ENCODE data around the gene TOX2. TPM values are rescaled to one million over a fixed set of nuclear protein-coding genes. Genes with fewer than 3 reads are reported as not detected.

Gene TOX2
- total and polyA plus RNA-seq, 5 donors from 2014 or later = 2.0 to 9.2 (median 3.4) TPM

DNA sequence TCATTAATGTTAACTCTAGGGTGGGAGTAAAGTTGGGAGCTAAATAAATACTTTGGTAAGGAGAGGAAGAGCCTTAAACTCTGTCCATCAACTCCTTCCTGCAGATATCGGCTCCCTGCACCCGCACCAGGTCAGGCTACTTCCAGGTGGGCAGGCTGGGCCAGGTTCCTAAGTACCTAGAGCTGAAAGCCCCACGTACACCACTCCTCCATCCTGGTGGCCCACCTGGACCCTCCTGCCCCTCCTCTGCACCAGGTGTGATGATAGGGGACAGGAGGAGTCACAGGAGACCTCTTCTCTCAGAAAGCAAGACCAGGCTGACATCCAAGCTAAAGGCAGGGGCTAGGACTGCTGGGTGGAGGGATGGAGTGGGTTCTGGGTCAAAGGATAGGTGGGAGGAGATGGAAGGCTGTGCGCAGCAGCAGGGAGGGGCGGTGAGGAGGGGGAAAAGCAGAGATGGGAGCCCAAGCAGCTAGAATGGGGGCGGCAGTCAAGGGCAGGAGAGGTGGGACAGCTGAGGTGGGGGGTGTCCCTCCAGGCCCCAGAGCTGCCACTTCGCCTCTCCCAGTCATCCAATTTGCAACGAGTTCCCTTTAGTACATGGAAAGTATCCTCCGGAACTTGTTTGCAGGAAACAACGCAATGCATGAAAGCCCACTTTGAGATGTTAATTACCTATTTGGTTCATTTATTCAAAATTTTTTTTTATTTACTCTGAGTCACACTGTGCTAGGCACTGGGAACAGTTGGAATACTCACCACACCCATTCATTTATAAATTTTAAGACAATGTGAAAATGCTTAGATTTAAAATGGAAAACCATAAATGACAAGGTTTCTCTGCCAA is 15.2 kb upstream of the TOX2 start:
- Mint-ChIP-seq H3K36me3 (no peaks in the 10 kb centered on the region), H3K27ac (no peak overlapping the region), H3K27me3 (peaks cover 12% of the 10 kb centered on the region), H3K4me1 (no peaks in the 10 kb centered on the region), H3K4me3 (no peak overlapping the region), H3K9me3 (peaks cover 0 to 1% (median 0%) of the 10 kb centered on the region in 7 donors)
- Histone ChIP-seq H3K36me3 (ENCODE audit: control insufficient read depth, insufficient read depth, low read length) (no peaks in the 10 kb centered on the region), H3K4me1 (ENCODE audit: control insufficient read depth, insufficient read depth, low read length, poor library complexity, severe bottlenecking) (no peaks in the 10 kb centered on the region), H3K4me3 (ENCODE audit: low read depth, low read length) (no peak overlapping the region), H3K9me3 (ENCODE audit: control insufficient read depth in 2 of 2, low read length in 2 of 2) (peaks cover 0 to 2% of the 10 kb centered on the region in 2 experiments), H3K27ac (ENCODE audit: insufficient read depth, low read length, poor library complexity, severe bottlenecking) (no peak overlapping the region), H3K27me3 (ENCODE audit: control insufficient read depth, insufficient read depth, low read length) (no peaks in the 10 kb centered on the region)
- DNase-seq (no peak), ATAC-seq (ENCODE audit: low read depth in 2 of 2) (no peak)

DNA sequence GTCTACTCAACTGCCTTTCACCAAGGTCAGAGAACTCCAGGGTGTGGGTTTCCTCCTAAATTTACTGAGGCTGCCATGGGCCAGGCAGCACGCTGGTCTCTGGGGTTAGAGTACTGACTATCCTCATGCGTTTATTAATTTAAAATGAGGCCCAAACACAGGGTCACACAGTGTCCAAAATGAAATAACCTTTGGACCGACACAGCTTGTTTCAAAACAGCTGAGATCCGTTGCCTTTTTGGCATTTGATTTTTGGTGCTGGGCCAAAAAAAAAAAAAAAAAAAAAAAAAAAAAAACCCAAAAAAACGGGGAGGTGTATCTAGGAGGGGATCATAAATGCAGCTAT is 14.6 kb upstream of the TOX2 start:
- Mint-ChIP-seq H3K27ac (no peak overlapping the region), H3K4me3 (no peak overlapping the region), H3K9me3 (peaks cover 0 to 1% (median 0%) of the 10 kb centered on the region in 7 donors), H3K36me3 (no peaks in the 10 kb centered on the region), H3K27me3 (peaks cover 12% of the 10 kb centered on the region), H3K4me1 (no peaks in the 10 kb centered on the region)
- Histone ChIP-seq H3K36me3 (ENCODE audit: control insufficient read depth, insufficient read depth, low read length) (no peaks in the 10 kb centered on the region), H3K27me3 (ENCODE audit: control insufficient read depth, insufficient read depth, low read length) (no peaks in the 10 kb centered on the region), H3K4me1 (ENCODE audit: control insufficient read depth, insufficient read depth, low read length, poor library complexity, severe bottlenecking) (no peaks in the 10 kb centered on the region), H3K4me3 (ENCODE audit: low read depth, low read length) (no peak overlapping the region), H3K9me3 (ENCODE audit: control insufficient read depth in 2 of 2, low read length in 2 of 2) (peaks cover 0 to 2% of the 10 kb centered on the region in 2 experiments), H3K27ac (ENCODE audit: insufficient read depth, low read length, poor library complexity, severe bottlenecking) (no peak overlapping the region)
- no peak for ATAC-seq (ENCODE audit: low read depth in 2 of 2)
- DNase-seq = no peak

DNA sequence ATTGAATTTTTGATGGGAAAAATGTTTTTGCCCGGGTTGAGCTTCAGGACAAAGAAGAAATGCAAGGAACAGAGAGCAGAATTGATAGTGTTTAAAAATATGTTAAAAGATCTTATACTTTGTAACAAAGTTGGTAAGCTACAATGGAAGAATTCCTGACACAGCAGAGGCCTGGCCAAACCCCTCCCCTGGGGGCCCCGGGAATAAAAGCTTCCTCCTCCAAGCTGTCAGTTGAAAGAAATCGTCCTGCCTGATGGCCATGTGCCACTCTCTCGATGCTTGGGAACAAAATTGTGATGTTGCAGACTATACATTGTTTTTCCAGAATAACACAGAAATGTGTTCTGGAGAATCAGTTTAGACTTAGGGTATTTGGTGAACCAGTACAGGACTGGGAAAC is 14.2 kb upstream of the TOX2 start:
- Mint-ChIP-seq H3K27me3 (peaks cover 12% of the 10 kb centered on the region), H3K36me3 (no peaks in the 10 kb centered on the region), H3K4me3 (no peak overlapping the region), H3K9me3 (peaks cover 0 to 1% (median 0%) of the 10 kb centered on the region in 7 donors), H3K27ac (no peak overlapping the region), H3K4me1 (no peaks in the 10 kb centered on the region)
- Histone ChIP-seq H3K27ac (ENCODE audit: insufficient read depth, low read length, poor library complexity, severe bottlenecking) (no peak overlapping the region), H3K4me1 (ENCODE audit: control insufficient read depth, insufficient read depth, low read length, poor library complexity, severe bottlenecking) (no peaks in the 10 kb centered on the region), H3K4me3 (ENCODE audit: low read depth, low read length) (no peak overlapping the region), H3K36me3 (ENCODE audit: control insufficient read depth, insufficient read depth, low read length) (no peaks in the 10 kb centered on the region), H3K9me3 (ENCODE audit: control insufficient read depth in 2 of 2, low read length in 2 of 2) (peaks cover 0 to 2% of the 10 kb centered on the region in 2 experiments), H3K27me3 (ENCODE audit: control insufficient read depth, insufficient read depth, low read length) (no peaks in the 10 kb centered on the region)
- DNase-seq = no peak
- ATAC-seq (ENCODE audit: low read depth in 2 of 2) = no peak

DNA sequence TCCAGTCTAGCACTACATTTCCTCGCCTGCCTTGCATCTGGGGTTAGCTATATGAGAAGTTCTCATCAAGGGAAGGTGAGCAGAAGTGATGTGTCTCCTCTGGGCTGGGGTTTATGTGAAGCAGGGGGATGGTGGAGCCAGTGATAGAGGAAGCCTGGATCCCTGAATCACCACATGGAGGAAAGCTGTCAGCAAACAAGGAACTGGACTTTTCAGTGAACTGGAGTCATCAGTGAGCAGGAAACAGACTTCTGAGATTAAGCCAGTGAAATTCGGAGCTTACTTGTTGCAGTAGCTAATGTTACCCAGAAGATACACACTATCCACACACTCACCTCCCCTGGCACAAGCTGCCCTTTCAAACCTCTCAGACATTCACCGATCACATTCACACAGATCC is 13.4 kb upstream of the TOX2 start:
- no peak for ATAC-seq (ENCODE audit: low read depth in 2 of 2)
- H3K36me3 Mint-ChIP-seq = no peaks in the 10 kb centered on the region
- Histone ChIP-seq H3K36me3 (ENCODE audit: control insufficient read depth, insufficient read depth, low read length) (no peaks in the 10 kb centered on the region), H3K27ac (ENCODE audit: insufficient read depth, low read length, poor library complexity, severe bottlenecking) (no peak overlapping the region), H3K4me1 (ENCODE audit: control insufficient read depth, insufficient read depth, low read length, poor library complexity, severe bottlenecking) (no peaks in the 10 kb centered on the region), H3K27me3 (ENCODE audit: control insufficient read depth, insufficient read depth, low read length) (no peaks in the 10 kb centered on the region), H3K4me3 (ENCODE audit: low read depth, low read length) (no peak overlapping the region), H3K9me3 (ENCODE audit: control insufficient read depth in 2 of 2, low read length in 2 of 2) (peaks cover 0 to 2% of the 10 kb centered on the region in 2 experiments)
- H3K4me3 Mint-ChIP-seq = no peak overlapping the region
- peaks cover 11% of the 10 kb centered on the region for H3K27me3 Mint-ChIP-seq
- peaks cover 0 to 1% (median 0%) of the 10 kb centered on the region in 7 donors for H3K9me3 Mint-ChIP-seq
- H3K27ac Mint-ChIP-seq = peak overlapping the region in 1 of 3 donors; percentile 19
- DNase-seq = no peak
- no peaks in the 10 kb centered on the region for H3K4me1 Mint-ChIP-seq

DNA sequence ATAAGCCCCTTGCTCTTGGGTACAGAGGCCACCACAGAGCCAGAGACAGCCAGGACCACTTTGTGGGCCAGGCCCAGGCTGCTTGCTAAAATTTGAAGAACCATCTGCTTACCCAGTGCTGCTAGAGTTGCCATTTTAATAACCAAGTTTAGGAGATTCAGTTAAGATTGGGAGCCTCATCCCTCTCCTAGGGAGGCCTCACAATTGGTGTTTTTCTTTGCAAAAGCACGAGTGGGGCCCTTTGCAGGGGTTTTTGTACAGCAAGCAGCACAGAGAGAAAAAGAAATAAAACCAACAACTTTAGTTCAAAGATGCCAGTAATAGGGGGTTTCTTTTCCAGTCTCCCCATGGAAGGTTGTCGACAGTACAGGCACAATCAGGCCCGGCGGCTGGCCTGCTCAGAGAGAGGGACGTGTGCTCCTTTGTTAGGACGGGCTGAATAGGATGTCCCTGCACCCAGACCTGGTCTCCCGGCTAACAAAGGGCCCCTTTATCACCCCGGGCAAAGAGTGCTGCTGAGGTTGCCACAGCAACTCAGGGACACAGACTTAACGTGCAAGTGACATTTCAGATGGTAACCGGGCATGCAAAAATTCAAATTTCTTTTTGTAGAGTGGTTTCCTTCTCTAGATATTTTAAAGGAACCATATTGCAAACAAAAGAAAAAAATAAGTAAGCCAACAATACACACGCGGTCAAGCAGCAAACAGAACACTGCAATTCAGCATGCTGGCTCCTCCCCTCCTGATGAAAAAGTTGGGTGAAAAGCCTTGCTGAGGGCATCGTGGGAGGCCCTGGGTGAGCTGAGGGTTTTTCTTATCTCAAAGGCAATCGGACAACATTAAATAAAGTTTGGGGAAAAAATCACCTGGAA is 10.5 kb upstream of the TOX2 start:
- Histone ChIP-seq H3K4me1 (ENCODE audit: control insufficient read depth, insufficient read depth, low read length, poor library complexity, severe bottlenecking) (no peaks in the 10 kb centered on the region), H3K27me3 (ENCODE audit: control insufficient read depth, insufficient read depth, low read length) (no peaks in the 10 kb centered on the region), H3K27ac (ENCODE audit: insufficient read depth, low read length, poor library complexity, severe bottlenecking) (no peak overlapping the region), H3K4me3 (ENCODE audit: low read depth, low read length) (no peak overlapping the region), H3K36me3 (ENCODE audit: control insufficient read depth, insufficient read depth, low read length) (no peaks in the 10 kb centered on the region), H3K9me3 (ENCODE audit: control insufficient read depth in 2 of 2, low read length in 2 of 2) (peaks cover 7 to 10% of the 10 kb centered on the region in 2 experiments)
- H3K4me1 Mint-ChIP-seq = no peaks in the 10 kb centered on the region
- DNase-seq (no peak), ATAC-seq (ENCODE audit: low read depth in 2 of 2) (no peak)
- H3K9me3 Mint-ChIP-seq = peaks cover 0 to 9% (median 1%) of the 10 kb centered on the region in 7 donors
- no peak overlapping the region for H3K27ac Mint-ChIP-seq
- no peaks in the 10 kb centered on the region for H3K36me3 Mint-ChIP-seq
- H3K27me3 Mint-ChIP-seq = no peaks in the 10 kb centered on the region
- no peak overlapping the region for H3K4me3 Mint-ChIP-seq

DNA sequence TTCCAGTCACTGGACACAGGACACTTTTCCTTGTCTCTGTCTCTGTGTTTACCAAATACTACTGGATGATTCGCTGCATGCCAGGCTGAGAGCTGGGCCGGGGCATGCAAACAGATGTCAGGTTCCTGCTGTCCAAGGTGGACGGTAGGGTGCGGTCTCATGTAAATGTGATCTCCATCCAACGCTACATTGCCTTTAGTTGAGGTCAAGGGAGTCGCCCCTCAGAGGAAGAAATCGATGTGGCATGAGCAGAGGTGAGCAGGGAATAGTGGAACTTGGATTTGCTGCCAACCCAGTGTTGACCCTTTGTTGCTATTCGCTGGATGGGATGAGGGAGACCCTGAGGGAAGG is 9.8 kb upstream of the TOX2 start:
- peaks cover 7 to 10% of the 10 kb centered on the region in 2 experiments for H3K9me3 ChIP-seq (ENCODE audit: control insufficient read depth in 2 of 2, low read length in 2 of 2)
- no peak overlapping the region for H3K27ac ChIP-seq (ENCODE audit: insufficient read depth, low read length, poor library complexity, severe bottlenecking)
- H3K9me3 Mint-ChIP-seq = peaks cover 0 to 9% (median 1%) of the 10 kb centered on the region in 7 donors
- no peak overlapping the region for H3K4me3 ChIP-seq (ENCODE audit: low read depth, low read length)
- no peaks in the 10 kb centered on the region for H3K27me3 Mint-ChIP-seq
- no peaks in the 10 kb centered on the region for H3K27me3 ChIP-seq (ENCODE audit: control insufficient read depth, insufficient read depth, low read length)
- no peak overlapping the region for H3K27ac Mint-ChIP-seq
- H3K4me3 Mint-ChIP-seq = no peak overlapping the region
- DNase-seq (no peak), ATAC-seq (ENCODE audit: low read depth in 2 of 2) (no peak)
- no peaks in the 10 kb centered on the region for H3K4me1 ChIP-seq (ENCODE audit: control insufficient read depth, insufficient read depth, low read length, poor library complexity, severe bottlenecking)
- no peaks in the 10 kb centered on the region for H3K4me1 Mint-ChIP-seq
- H3K36me3 Mint-ChIP-seq = no peaks in the 10 kb centered on the region
- H3K36me3 ChIP-seq (ENCODE audit: control insufficient read depth, insufficient read depth, low read length) = no peaks in the 10 kb centered on the region

DNA sequence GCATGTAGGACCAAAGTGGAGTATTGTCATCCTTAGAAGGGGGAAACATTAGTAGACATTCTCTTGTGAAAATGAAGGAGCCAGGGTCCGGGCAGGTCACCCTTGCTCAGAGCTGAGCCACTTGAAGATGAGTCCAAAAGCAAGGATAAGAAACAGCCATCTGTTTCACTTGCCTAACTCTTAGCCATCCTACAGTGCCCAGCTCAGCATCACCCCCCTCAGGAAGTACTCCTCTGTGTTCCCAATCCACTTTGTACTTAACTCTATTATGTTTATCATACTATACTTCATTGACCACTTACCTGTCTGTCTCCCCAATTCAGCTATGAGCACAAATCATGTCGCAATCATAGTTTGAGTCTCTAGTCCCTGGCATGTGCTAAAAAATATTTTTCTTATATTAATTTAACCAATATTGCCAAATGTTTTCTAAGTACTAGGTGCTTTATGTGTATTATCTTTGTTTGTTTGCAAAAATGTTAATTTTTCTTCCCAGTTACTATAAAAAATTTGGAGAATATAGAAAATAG is 8.1 kb upstream of the TOX2 start:
- no peaks in the 10 kb centered on the region for H3K36me3 ChIP-seq (ENCODE audit: control insufficient read depth, insufficient read depth, low read length)
- H3K27me3 ChIP-seq (ENCODE audit: control insufficient read depth, insufficient read depth, low read length) = peaks cover 1% of the 10 kb centered on the region
- no peak overlapping the region for H3K27ac ChIP-seq (ENCODE audit: insufficient read depth, low read length, poor library complexity, severe bottlenecking)
- peaks cover 6 to 10% of the 10 kb centered on the region in 2 experiments for H3K9me3 ChIP-seq (ENCODE audit: control insufficient read depth in 2 of 2, low read length in 2 of 2)
- no peak overlapping the region for H3K27ac Mint-ChIP-seq
- H3K4me1 Mint-ChIP-seq = peaks cover 0 to 13% (median 7%) of the 10 kb centered on the region in 4 donors
- no peak overlapping the region for H3K4me3 Mint-ChIP-seq
- no peak overlapping the region for H3K4me3 ChIP-seq (ENCODE audit: low read depth, low read length)
- no peaks in the 10 kb centered on the region for H3K36me3 Mint-ChIP-seq
- H3K4me1 ChIP-seq (ENCODE audit: control insufficient read depth, insufficient read depth, low read length, poor library complexity, severe bottlenecking) = no peaks in the 10 kb centered on the region
- no peak for DNase-seq
- peaks cover 0 to 9% (median 2%) of the 10 kb centered on the region in 7 donors for H3K9me3 Mint-ChIP-seq
- no peaks in the 10 kb centered on the region for H3K27me3 Mint-ChIP-seq
- ATAC-seq (ENCODE audit: low read depth in 2 of 2) = no peak
